Suprapubic skin (tissue), 3 donors: ENCODE measurements around the gene ITPR2.

Experiments
- EP300 ChIP-seq: sonication (generic); formaldehyde crosslinking; IDR thresholded peaks from one replicate; pipeline ENCODE4 v1.6.1; 2017; ENCODE audit warnings: antibody characterized with exemption
- POLR2A ChIP-seq, 2 donors: fragments of 450-650 bp; IDR thresholded peaks; one replicate each; pipeline ENCODE4 v1.6.1; 2017; ENCODE audit warnings: antibody characterized with exemption in 2 of 2, mild to moderate bottlenecking in 2 of 2, moderate library complexity in 2 of 2
- TF ChIP-seq, protein P1 (sequence below), 2 donors: fragments of 200-600 bp in 1 of 2; fragments of 450-650 bp in 1 of 2; sonication (generic) in 1 of 2; IDR thresholded peaks; one replicate each; pipeline ENCODE4 v1.5.1; 2016 to 2019; ENCODE audit warnings: antibody characterized with exemption in 2 of 2, mild to moderate bottlenecking in 1 of 2, moderate library complexity in 1 of 2

DNA sequence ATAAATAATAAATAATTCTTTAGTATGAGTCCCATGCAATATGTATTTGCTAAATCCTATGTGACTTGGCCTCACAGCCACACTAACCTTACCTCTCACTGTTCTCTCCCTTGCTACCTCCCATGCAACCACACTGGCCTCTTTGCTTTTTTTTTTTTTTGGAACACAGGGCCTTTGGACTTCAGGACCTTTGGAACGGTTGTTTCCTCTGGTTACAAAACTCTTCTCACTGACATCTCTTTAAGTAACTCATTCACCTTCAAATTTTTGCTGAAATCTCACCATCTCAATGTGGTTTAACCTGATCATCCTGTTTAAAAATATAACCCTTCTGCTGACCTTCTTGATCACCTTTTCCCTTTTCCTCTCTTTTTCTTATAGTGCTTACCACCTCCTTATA, 443.7 kb downstream of the ITPR2 start:
- TF ChIP-seq POLR2A (IDR thresholded peaks at IDR 0.05) = no peak
- TF ChIP-seq, protein P1, sequence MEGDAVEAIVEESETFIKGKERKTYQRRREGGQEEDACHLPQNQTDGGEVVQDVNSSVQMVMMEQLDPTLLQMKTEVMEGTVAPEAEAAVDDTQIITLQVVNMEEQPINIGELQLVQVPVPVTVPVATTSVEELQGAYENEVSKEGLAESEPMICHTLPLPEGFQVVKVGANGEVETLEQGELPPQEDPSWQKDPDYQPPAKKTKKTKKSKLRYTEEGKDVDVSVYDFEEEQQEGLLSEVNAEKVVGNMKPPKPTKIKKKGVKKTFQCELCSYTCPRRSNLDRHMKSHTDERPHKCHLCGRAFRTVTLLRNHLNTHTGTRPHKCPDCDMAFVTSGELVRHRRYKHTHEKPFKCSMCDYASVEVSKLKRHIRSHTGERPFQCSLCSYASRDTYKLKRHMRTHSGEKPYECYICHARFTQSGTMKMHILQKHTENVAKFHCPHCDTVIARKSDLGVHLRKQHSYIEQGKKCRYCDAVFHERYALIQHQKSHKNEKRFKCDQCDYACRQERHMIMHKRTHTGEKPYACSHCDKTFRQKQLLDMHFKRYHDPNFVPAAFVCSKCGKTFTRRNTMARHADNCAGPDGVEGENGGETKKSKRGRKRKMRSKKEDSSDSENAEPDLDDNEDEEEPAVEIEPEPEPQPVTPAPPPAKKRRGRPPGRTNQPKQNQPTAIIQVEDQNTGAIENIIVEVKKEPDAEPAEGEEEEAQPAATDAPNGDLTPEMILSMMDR (IDR thresholded peaks at IDR 0.05) = no peak
- TF ChIP-seq EP300 = no peak
